A549 (cell line): ENCODE data around the gene ERBB2. TPM values are rescaled to one million over a fixed set of nuclear protein-coding genes. Genes with fewer than 3 reads are reported as not detected.

Experiments used
- ATAC-seq, 2 experiments: fragments of 200-7000 bp in 1 of 2; fragments of >200 bp in 1 of 2; cut with Nextera tagmentation in 1 of 2; cut with Tn5 transposase in 1 of 2; 3 replicates each; pipeline versions ENCODE4 v1.8.0 to v1.9.1; 2018 to 2020; ENCODE audit warnings: mild to moderate bottlenecking in 1 of 2, moderate library complexity in 1 of 2
- CTCF ChIA-PET: fragments of 300-600 bp; sonication (Branson Sonifier 250); formaldehyde crosslinking; extraction: SDS; loops from one replicate; lab custom pipeline; 2021; ENCODE audit warnings: antibody characterized with exemption, inconsistent platforms; lab: Yijun Ruan, JAX
- POLR2A ChIA-PET: fragments of 350-600 bp; formaldehyde crosslinking; extraction: SDS; loops from one replicate; lab custom pipeline; 2021; ENCODE audit warnings: antibody characterized with exemption, inconsistent platforms; lab: Yijun Ruan, JAX
- DNase-seq, 2 experiments: peaks; one replicate each; pipeline versions ENCODE4 v3.0.0 to v3.0.0-alpha.2; 2011 to 2016; ENCODE audit warnings: low read depth in 1 of 2, low spot score in 1 of 2
- FAIRE-seq: peaks from 2 replicates; lab custom pipeline; 2011; peaks lifted over from hg19 to GRCh38; lab: Jason Lieb, UNC
- H3K27ac ChIP-seq, 2 experiments: fragments of >200 bp; sonication (Bioruptor Twin); formaldehyde crosslinking; 3 replicates each; pipeline ENCODE4 v1.5.1; 2016 to 2017
- H3K4me1 ChIP-seq: fragments of >200 bp; sonication (Bioruptor Twin); formaldehyde crosslinking; 3 replicates; pipeline ENCODE4 v1.6.1; 2016
- H3K4me2 ChIP-seq: fragments of >200 bp; sonication (Bioruptor Twin); formaldehyde crosslinking; 3 replicates; pipeline ENCODE4 v1.6.1; 2016
- H3K4me3 ChIP-seq: fragments of >200 bp; sonication (Bioruptor Twin); formaldehyde crosslinking; 3 replicates; pipeline ENCODE4 v1.5.1; 2016
- H3K9me3 ChIP-seq: fragments of >200 bp; sonication (Bioruptor Twin); formaldehyde crosslinking; 3 replicates; pipeline ENCODE4 v1.6.1; 2016
- ATOH8 ChIP-seq: fragments of 250-450 bp; sonication (Bioruptor Pico); IDR thresholded peaks from 2 replicates; pipeline ENCODE4 v1.5.0; 2020; ENCODE audit warnings: low read depth, mild to moderate bottlenecking, moderate library complexity
- CHD2 ChIP-seq: fragments of 150-350 bp; IDR thresholded peaks from 2 replicates; pipeline ENCODE4 v1.6.1; 2014; ENCODE audit warnings: low read length; ENCODE audit not compliant: partially characterized antibody
- CTCF ChIP-seq: fragments of >200 bp; sonication (Bioruptor Twin); formaldehyde crosslinking; IDR thresholded peaks from 3 replicates; pipeline ENCODE4 v1.5.1; 2016
- EHF ChIP-seq: fragments of 250-450 bp; sonication (Bioruptor Pico); IDR thresholded peaks from 2 replicates; pipeline ENCODE4 v1.5.0; 2020; ENCODE audit warnings: mild to moderate bottlenecking
- EHMT2 ChIP-seq: fragments of 200-600 bp; sonication (generic); IDR thresholded peaks from 2 replicates; pipeline ENCODE4 v1.6.1; 2016; ENCODE audit warnings: antibody characterized with exemption, low read depth, mild to moderate bottlenecking, moderate library complexity
- FOSB ChIP-seq: fragments of 250-450 bp; sonication (Bioruptor Pico); IDR thresholded peaks from 2 replicates; pipeline ENCODE4 v1.5.0; 2020; ENCODE audit warnings: mild to moderate bottlenecking, moderate library complexity
- FOXS1 ChIP-seq: fragments of 250-450 bp; sonication (Bioruptor Pico); IDR thresholded peaks from 2 replicates; pipeline ENCODE4 v1.5.0; 2020; ENCODE audit warnings: mild to moderate bottlenecking, moderate library complexity
- GATA3 ChIP-seq: IDR thresholded peaks from 2 replicates; pipeline ENCODE4 v1.6.1; 2012; ENCODE audit warnings: borderline replicate concordance
- HOXB13 ChIP-seq: fragments of 250-450 bp; sonication (Bioruptor Pico); IDR thresholded peaks from 2 replicates; pipeline ENCODE4 v1.5.0; 2020; ENCODE audit warnings: low read depth, mild to moderate bottlenecking, moderate library complexity
- HOXB5 ChIP-seq: fragments of 250-450 bp; sonication (Bioruptor Pico); IDR thresholded peaks from 2 replicates; pipeline ENCODE4 v1.5.0; 2020; ENCODE audit warnings: mild to moderate bottlenecking, moderate library complexity
- JUN ChIP-seq, 2 experiments: fragments of >200 bp; sonication (Bioruptor Twin); formaldehyde crosslinking; IDR thresholded peaks; 2 replicates in 1 of 2; 3 replicates in 1 of 2; pipeline ENCODE4 v1.6.1; 2016 to 2017
- KDM1A ChIP-seq: fragments of 200-600 bp; sonication (generic); IDR thresholded peaks from 2 replicates; pipeline ENCODE4 v1.6.1; 2016; ENCODE audit warnings: low read depth, mild to moderate bottlenecking
- KDM5A ChIP-seq: fragments of 200-600 bp; sonication (generic); IDR thresholded peaks from 2 replicates; pipeline ENCODE4 v1.6.1; 2016; ENCODE audit warnings: antibody characterized with exemption, mild to moderate bottlenecking
- MAFK ChIP-seq: fragments of 450-650 bp; IDR thresholded peaks from 2 replicates; pipeline ENCODE4 v1.6.1; 2014; ENCODE audit not compliant: partially characterized antibody
- MAX ChIP-seq: IDR thresholded peaks from 2 replicates; pipeline ENCODE4 v1.6.1; 2012
- MYC ChIP-seq: IDR thresholded peaks from 2 replicates; pipeline ENCODE4 v1.6.1; 2012; ENCODE audit warnings: mild to moderate bottlenecking, inconsistent platforms, low read length, improper control_type of control experiment, borderline replicate concordance
- NFE2L2 ChIP-seq: fragments of 150-350 bp; conservative IDR thresholded peaks from 2 replicates; pipeline ENCODE4 v1.6.1; 2014; ENCODE audit warnings: low read length
- PHF8 ChIP-seq: fragments of 200-600 bp; sonication (generic); IDR thresholded peaks from 2 replicates; pipeline ENCODE4 v1.6.1; 2016; ENCODE audit warnings: low read depth, mild to moderate bottlenecking, antibody characterized with exemption, moderate library complexity, borderline replicate concordance
- POLR2A ChIP-seq: IDR thresholded peaks from 2 replicates; pipeline ENCODE4 v1.6.1; 2012; ENCODE audit warnings: mild to moderate bottlenecking, low read length
- RAD21 ChIP-seq, 2 experiments: fragments of >200 bp in 1 of 2; sonication (Bioruptor Twin) in 1 of 2; formaldehyde crosslinking in 1 of 2; IDR thresholded peaks in 1 of 2; conservative IDR thresholded peaks in 1 of 2; 2 replicates in 1 of 2; 3 replicates in 1 of 2; pipeline ENCODE4 v1.6.1; 2012 to 2018; ENCODE audit warnings: inconsistent platforms in 1 of 2
- RCOR1 ChIP-seq: fragments of 150-350 bp; IDR thresholded peaks from 2 replicates; pipeline ENCODE4 v1.6.1; 2014; ENCODE audit warnings: antibody characterized with exemption, low read length, low read depth
- RFX5 ChIP-seq: fragments of 450-650 bp; IDR thresholded peaks from 2 replicates; pipeline ENCODE4 v1.7.1; 2014; ENCODE audit warnings: antibody characterized with exemption, mild to moderate bottlenecking, moderate library complexity
- TFCP2L1 ChIP-seq: fragments of 250-450 bp; sonication (Bioruptor Pico); IDR thresholded peaks from 2 replicates; pipeline ENCODE4 v1.5.0; 2021; ENCODE audit warnings: mild to moderate bottlenecking
- WGBS: methylation state at CpG from one replicate; pipeline ENCODE4 v1.1.6; 2017; ENCODE audit errors: missing lambda C conversion rate; 5-methylcytosine and 5-hydroxymethylcytosine counted together
- polyA plus RNA-seq, 4 experiments: library from polyadenylated mRNA; depleted of rRNA in 3 of 4; stranded (reverse); fragments of >200 nt; fragmentation: RNase III in 1 of 4; extraction: RNeasy Plus Mini Kit Qiagen cat#74134 plus additional on column Dnase treatment in 1 of 4; gene quantifications; 2 replicates in 3 of 4; 3 replicates in 1 of 4; pipeline ENCODE4 v1.2.3, GENCODE V29; 2011 to 2017

ERBB2 gene
- polyA plus RNA-seq, 2 of the 4 experiments (the other 2 are of a cell fraction) = 22.4 to 32.0 TPM

GRCh38 chr17:39687546-39688474 lies 12.1 kb upstream of the ERBB2 start, which contains the start of gene PGAP3:
PGAP3 (minus strand) TSS chr17:39688057; CDS start chr17:39688014, 43 bp downstream.
- Histone ChIP-seq H3K4me2 (peak within 1 kb of the TSS; percentile 87), H3K4me3 (peak within 1 kb of the TSS; percentile 61)
- TF ChIP-seq MAX (peak; percentile 55), GATA3 (0 out of 2 replicates have a peak, but pooled peaks have one; percentile 6), TFCP2L1 (CRISPR knock-in tag) (0 out of 2 replicates have a peak, but pooled peaks have one; percentile 28), CHD2 (no peak), FOXS1 (no peak), KDM5A (no peak), EHF (CRISPR knock-in tag) (peak; percentile 55; the same call in 1 of the 2 replicates), FOSB (CRISPR knock-in tag) (no peak), ATOH8 (CRISPR knock-in tag) (0 out of 2 replicates have a peak, but pooled peaks have one; percentile 26), HOXB13 (CRISPR knock-in tag) (0 out of 2 replicates have a peak, but pooled peaks have one; percentile 55), MYC (peak; percentile 28; the same call in 1 of the 2 replicates), CTCF (0 out of 3 replicates have a peak, but pooled peaks have one; percentile 5), HOXB5 (no peak), EHMT2 (peak; percentile 64; the same call in 1 of the 2 replicates), JUN (IDR thresholded peaks at IDR 0.05) (peak; percentile 64 to 88; a peak in 3 of 5 replicates), POLR2A (peak; percentile 66), RFX5 (0 out of 2 replicates have a peak, but pooled peaks have one; percentile 32), PHF8 (peak; percentile 82; the same call in 1 of the 2 replicates), NFE2L2 (no peak), RAD21 (conservative IDR thresholded peaks at IDR 0.05 in 1 of 2, IDR thresholded peaks at IDR 0.05 in 1 of 2) (no peak; a peak in 1 of 5 replicates)
- TF ChIP-seq, all 56 proteins: peak for 13
- DNase-seq = peak; percentile 96 to 99
- ATAC-seq = peak; percentile 96 to 97
- WGBS = 3% methylated on average over 42 of the region's 45 CpGs
- no peak for FAIRE-seq
- ChIA-PET POLR2A (interaction anchor here (0.5 to 2.9 kb wide), 20 partner anchors 9 to 488 kb away, joined by 3 to 60 read pairs (median 4); partner anchors contain the start of genes ERBB2, MIEN1, PNMT and RPL19), CTCF (interaction anchor here (0.5 to 50.7 kb wide), 14 partner anchors 9 to 66 kb away, joined by 3 to 1391 read pairs (median 4); partner anchors contain the start of genes ERBB2, MIEN1, PNMT and PPP1R1B)
- Histone ChIP-seq H3K4me1 (peaks cover 7% of the 10 kb centered on the region), H3K9me3 (no peaks in the 10 kb centered on the region), H3K27ac (peak within 1 kb of the TSS; percentile 80 to 92)

- ATAC-seq = no peak
- CTCF ChIA-PET = interaction anchor here (1.0 to 50.7 kb wide), 11 partner anchors 8 to 65 kb away, joined by 3 to 1391 read pairs (median 4); partner anchors contain the start of genes ERBB2, MIEN1, PNMT and PPP1R1B
- Histone ChIP-seq H3K9me3 (no peaks in the 10 kb centered on the region), H3K4me3 (peak overlapping the region; percentile 61), H3K27ac (peak overlapping the region; percentile 80 to 92), H3K4me2 (peak overlapping the region; percentile 87), H3K4me1 (peaks cover 7% of the 10 kb centered on the region)
- no peak for DNase-seq
- no peak for TF ChIP-seq POLR2A
- TF ChIP-seq KDM1A = no peak
- no peak for TF ChIP-seq RCOR1
- no peak for TF ChIP-seq MAFK
- POLR2A ChIA-PET = interaction anchor here (0.5 to 2.9 kb wide), 17 partner anchors 9 to 489 kb away, joined by 3 to 60 read pairs (median 4); partner anchors contain the start of genes ERBB2, MIEN1, PNMT and RPL19
- WGBS = 45% methylated on average over 6 of the region's 6 CpGs
- no peak for FAIRE-seq
These were observed 11.4 kb upstream of the ERBB2 start for GRCh38 chr17:39688475-39688835.
